Keratinocyte (primary cell): ENCODE data around the gene MPPED1. TPM values are rescaled to one million over a fixed set of nuclear protein-coding genes. Genes with fewer than 3 reads are reported as not detected.

Experiments used
- DNase-seq: peaks from one replicate; pipeline ENCODE4 v3.0.0-alpha.2; 2011; ENCODE audit warnings: low read depth, missing footprints, low spot score
- FAIRE-seq: peaks from 2 replicates; lab custom pipeline; 2011; peaks lifted over from hg19 to GRCh38; lab: Jason Lieb, UNC
- H2AFZ ChIP-seq: 2 replicates; pipeline ENCODE4 v1.6.0; 2012; ENCODE audit warnings: low read length, control low read depth, inconsistent platforms; ENCODE audit not compliant: control insufficient read depth
- H3K27ac ChIP-seq: 2 replicates; pipeline ENCODE4 v1.5.1; 2011; ENCODE audit warnings: low read length; ENCODE audit not compliant: control insufficient read depth, insufficient read depth
- H3K27me3 ChIP-seq: 3 replicates; pipeline ENCODE4 v1.6.0; 2011; ENCODE audit warnings: low read length; ENCODE audit not compliant: control insufficient read depth, insufficient read depth; ENCODE audit errors: extremely low read depth
- H3K36me3 ChIP-seq, 2 experiments: 2 replicates in 1 of 2; 3 replicates in 1 of 2; pipeline ENCODE4 v1.5.1; 2011; ENCODE audit warnings: low read length in 2 of 2, mild to moderate bottlenecking in 1 of 2; ENCODE audit not compliant: control insufficient read depth in 2 of 2, insufficient read depth in 2 of 2; ENCODE audit errors: extremely low read depth in 1 of 2
- H3K4me1 ChIP-seq: 3 replicates; pipeline ENCODE4 v1.5.1; 2011; ENCODE audit warnings: low read length; ENCODE audit not compliant: control insufficient read depth, insufficient read depth; ENCODE audit errors: extremely low read depth
- H3K4me2 ChIP-seq: 3 replicates; pipeline ENCODE4 v1.6.0; 2011; ENCODE audit warnings: low read depth, low read length; ENCODE audit not compliant: control insufficient read depth, insufficient read depth; ENCODE audit errors: extremely low read depth
- H3K4me3 ChIP-seq, 3 experiments: fragments of 200-600 bp in 1 of 3; sonication (generic) in 1 of 3; 2 replicates in 2 of 3; 3 replicates in 1 of 3; pipeline ENCODE4 v1.5.1; 2011 to 2016; ENCODE audit warnings: low read length in 3 of 3, mild to moderate bottlenecking in 3 of 3, control low read depth in 2 of 3, inconsistent platforms in 1 of 3, low read depth in 1 of 3, mixed read lengths in 1 of 3, mixed run types in 1 of 3, moderate library complexity in 1 of 3; ENCODE audit not compliant: control insufficient read depth in 2 of 3, insufficient read depth in 2 of 3; ENCODE audit errors: extremely low read depth in 1 of 3
- H3K79me2 ChIP-seq: 2 replicates; pipeline ENCODE4 v1.6.0; 2012; ENCODE audit warnings: low read length; ENCODE audit not compliant: control insufficient read depth, insufficient read depth
- H3K9ac ChIP-seq: 3 replicates; pipeline ENCODE4 v1.6.0; 2011; ENCODE audit warnings: low read length; ENCODE audit not compliant: control insufficient read depth, insufficient read depth; ENCODE audit errors: extremely low read depth
- H3K9me1 ChIP-seq: 3 replicates; pipeline ENCODE4 v1.6.0; 2011; ENCODE audit warnings: low read length; ENCODE audit not compliant: control insufficient read depth, insufficient read depth; ENCODE audit errors: extremely low read depth
- H3K9me3 ChIP-seq: 2 replicates; pipeline ENCODE4 v1.5.1; 2012; ENCODE audit warnings: low read depth, low read length; ENCODE audit not compliant: control insufficient read depth
- H4K20me1 ChIP-seq: 3 replicates; pipeline ENCODE4 v1.6.0; 2011; ENCODE audit warnings: low read length; ENCODE audit not compliant: control insufficient read depth, insufficient read depth; ENCODE audit errors: extremely low read depth
- CTCF ChIP-seq, 3 experiments: IDR thresholded peaks in 1 of 3; conservative IDR thresholded peaks in 1 of 3; optimal IDR thresholded peaks in 1 of 3; 2 replicates in 2 of 3; 3 replicates in 1 of 3; pipeline versions ENCODE3 to v1.5.1; 2011; ENCODE audit warnings: low read length in 3 of 3, mild to moderate bottlenecking in 3 of 3, moderate library complexity in 2 of 3, control low read depth in 1 of 3, inconsistent platforms in 1 of 3; ENCODE audit not compliant: insufficient read depth in 2 of 3; ENCODE audit errors: extremely low read depth in 1 of 3
- EZH2 ChIP-seq: IDR thresholded peaks from one replicate; pipeline ENCODE4 v1.6.1; 2012; ENCODE audit warnings: inconsistent platforms, mild to moderate bottlenecking, low read length, moderate library complexity
- dilution Hi-C: fragments of 300-500 bp; cut with MboI; formaldehyde crosslinking; loops from one replicate; pipeline ENCODE4 v1.7.0; 2020; ENCODE audit warnings: low sequenced_read_pairs; ENCODE audit not compliant: extremely low pct_ligation_motif_present
- polyA plus RNA-seq, 5 experiments: library from polyadenylated mRNA; depleted of rRNA in 3 of 5; stranded (reverse) in 3 of 5; stranded (forward) in 1 of 5; unstranded in 1 of 5; fragments of >200 nt; gene quantifications; 1 replicate in 1 of 5; 2 replicates in 3 of 5; 3 replicates in 1 of 5; pipeline versions ENCODE4 v1.2.1 to v1.2.3, GENCODE V29; 2011 to 2012; ENCODE audit warnings: missing spikeins in 2 of 5, low read depth in 1 of 5, low replicate concordance in 1 of 5

Gene MPPED1
- polyA plus RNA-seq, 1 donor (not counting 4 experiments of a cell fraction or from before 2014, with no cell fraction given): not detected

GRCh38 chr22:43477966-43478365, 66.2 kb downstream of the MPPED1 start:
- H3K27me3 ChIP-seq: no peaks in the 10 kb centered on the region
- no peaks in the 10 kb centered on the region for H4K20me1 ChIP-seq
- no peak for DNase-seq
- no peak overlapping the region for H3K9ac ChIP-seq
- no peak overlapping the region for H3K4me2 ChIP-seq
- H3K9me3 ChIP-seq: peaks cover 5% of the 10 kb centered on the region
- TF ChIP-seq CTCF (optimal IDR thresholded peaks at IDR 0.05 in 1 of 3, IDR thresholded peaks at IDR 0.05 in 1 of 3, conservative IDR thresholded peaks at IDR 0.05 in 1 of 3; ENCODE audit: extremely low read depth in 1 of 3, insufficient read depth in 2 of 3, low read length in 3 of 3): no peak
- no peak for TF ChIP-seq EZH2
- dilution Hi-C loops: no loop called here
- H3K4me3 ChIP-seq: no peak overlapping the region
- H2AFZ ChIP-seq: no peak overlapping the region
- H3K79me2 ChIP-seq: no peaks in the 10 kb centered on the region
- no peak for FAIRE-seq
- no peak overlapping the region for H3K27ac ChIP-seq
- no peaks in the 10 kb centered on the region for H3K9me1 ChIP-seq
- H3K4me1 ChIP-seq: no peaks in the 10 kb centered on the region
- no peaks in the 10 kb centered on the region for H3K36me3 ChIP-seq

- no peak overlapping the region for H3K4me3 ChIP-seq
- FAIRE-seq (no peak), DNase-seq (no peak)
- no peak overlapping the region for H2AFZ ChIP-seq
- H3K27me3 ChIP-seq: no peaks in the 10 kb centered on the region
- no peak overlapping the region for H3K9ac ChIP-seq
- dilution Hi-C loops: no loop called here
- H3K36me3 ChIP-seq: no peaks in the 10 kb centered on the region
- no peak for TF ChIP-seq EZH2
- no peak overlapping the region for H3K27ac ChIP-seq
- no peaks in the 10 kb centered on the region for H4K20me1 ChIP-seq
- H3K79me2 ChIP-seq: no peaks in the 10 kb centered on the region
- H3K4me2 ChIP-seq: no peak overlapping the region
- H3K9me1 ChIP-seq: no peaks in the 10 kb centered on the region
- no peaks in the 10 kb centered on the region for H3K4me1 ChIP-seq
- peaks cover 5% of the 10 kb centered on the region for H3K9me3 ChIP-seq
Measured at GRCh38 chr22:43478621-43479300, 66.9 kb downstream of the MPPED1 start.
